ENCODE measurements around the gene ABCC9.

Gene ABCC9

DNA sequence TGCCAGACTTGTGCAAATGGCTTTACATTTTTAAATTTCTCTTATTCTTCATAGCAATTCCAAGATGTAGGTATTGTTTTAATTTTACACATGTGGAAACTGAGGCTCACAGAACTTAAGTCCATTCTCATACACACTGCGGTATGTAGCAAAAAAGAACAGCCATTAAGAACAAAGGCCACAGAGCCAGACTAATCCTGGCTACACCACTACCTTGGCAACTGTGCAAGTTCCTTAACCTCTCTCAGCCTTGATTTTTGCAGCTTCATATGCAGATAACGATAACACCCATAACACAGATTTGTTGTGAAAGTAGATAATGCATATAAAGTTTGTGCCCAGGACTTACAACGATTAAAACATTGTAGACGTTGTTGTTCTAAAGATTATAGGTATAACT, 81.1 kb downstream of the ABCC9 start:
- no peak overlapping the region for H3K27ac ChIP-seq (ENCODE audit: insufficient read depth in 1 of 2, low read depth in 1 of 2, low read length in 2 of 2, poor library complexity in 1 of 2, severe bottlenecking in 2 of 2)
- CTCF ChIA-PET = no interaction called here
- H3K9me3 ChIP-seq (ENCODE audit: control extremely low read depth in 1 of 5, control insufficient read depth in 4 of 5, insufficient read depth in 2 of 5, low read depth in 1 of 5, low read length in 4 of 5) = no peaks in the 10 kb centered on the region
- no peaks in the 10 kb centered on the region for H3K27me3 ChIP-seq (replicated peaks in 2 of 5; ENCODE audit: control insufficient read depth in 4 of 5, insufficient read depth in 5 of 5, low read length in 4 of 5)
- H3K36me3 ChIP-seq (ENCODE audit: control insufficient read depth in 4 of 4, insufficient read depth in 4 of 4, low read length in 3 of 4) = no peaks in the 10 kb centered on the region
- POLR2A ChIA-PET = no interaction called here
- 100% methylated on average over 1 of the region's 4 CpGs for WGBS (ENCODE audit: insufficient coverage)
- H3K4me3 ChIP-seq (ENCODE audit: control insufficient read depth in 1 of 7, extremely low read depth in 1 of 7, insufficient read depth in 4 of 7, low read depth in 2 of 7, low read length in 6 of 7) = no peak overlapping the region
- H3K4me1 ChIP-seq (ENCODE audit: control extremely low read depth in 1 of 4, control insufficient read depth in 4 of 4, insufficient read depth in 4 of 4, low read length in 3 of 4) = no peaks in the 10 kb centered on the region
- no peak for DNase-seq

- CTCF ChIA-PET = no interaction called here
- no peaks in the 10 kb centered on the region for H3K36me3 ChIP-seq (ENCODE audit: control insufficient read depth in 4 of 4, insufficient read depth in 4 of 4, low read length in 3 of 4)
- no peak overlapping the region for H3K4me3 ChIP-seq (ENCODE audit: control insufficient read depth in 1 of 7, extremely low read depth in 1 of 7, insufficient read depth in 4 of 7, low read depth in 2 of 7, low read length in 6 of 7)
- H3K27ac ChIP-seq (ENCODE audit: insufficient read depth in 1 of 2, low read depth in 1 of 2, low read length in 2 of 2, poor library complexity in 1 of 2, severe bottlenecking in 2 of 2) = no peak overlapping the region
- peaks cover 0 to 3% (median 0%) of the 10 kb centered on the region in 5 experiments for H3K27me3 ChIP-seq (replicated peaks in 2 of 5; ENCODE audit: control insufficient read depth in 4 of 5, insufficient read depth in 5 of 5, low read length in 4 of 5)
- DNase-seq = no peak
- 96% methylated on average over 4 of the region's 5 CpGs for WGBS (ENCODE audit: insufficient coverage)
- POLR2A ChIA-PET = no interaction called here
- H3K9me3 ChIP-seq (ENCODE audit: control extremely low read depth in 1 of 5, control insufficient read depth in 4 of 5, insufficient read depth in 2 of 5, low read depth in 1 of 5, low read length in 4 of 5) = no peaks in the 10 kb centered on the region
- H3K4me1 ChIP-seq (ENCODE audit: control extremely low read depth in 1 of 4, control insufficient read depth in 4 of 4, insufficient read depth in 4 of 4, low read length in 3 of 4) = no peaks in the 10 kb centered on the region
Measured at GRCh38 chr12:21852251-21852650, 89.0 kb downstream of the ABCC9 start.

DNA sequence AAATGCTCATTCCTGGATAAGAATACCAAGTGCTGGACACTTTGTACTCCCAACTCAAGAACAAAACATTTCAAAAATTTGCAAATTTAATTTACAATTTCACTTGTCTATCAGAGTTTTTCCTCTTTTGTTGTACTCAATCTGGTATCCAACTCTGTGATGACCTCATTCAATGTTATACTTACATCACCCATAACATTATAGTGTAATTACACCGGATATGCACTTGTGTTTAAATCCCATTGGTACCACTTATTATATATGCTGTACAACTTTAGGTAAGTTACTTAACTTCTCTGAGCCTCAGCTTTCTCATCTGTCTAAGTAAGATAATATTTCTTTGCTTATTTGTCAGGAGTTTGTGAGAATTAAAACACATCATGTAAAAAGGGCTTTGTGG, 90.1 kb downstream of the ABCC9 start:
- WGBS (ENCODE audit: insufficient coverage) = no CpG with 5 or more reads among the region's 1 CpG
- Histone ChIP-seq H3K9me3 (ENCODE audit: control extremely low read depth in 1 of 5, control insufficient read depth in 4 of 5, insufficient read depth in 2 of 5, low read depth in 1 of 5, low read length in 4 of 5) (no peaks in the 10 kb centered on the region), H3K36me3 (ENCODE audit: control insufficient read depth in 4 of 4, insufficient read depth in 4 of 4, low read length in 3 of 4) (no peaks in the 10 kb centered on the region), H3K4me1 (ENCODE audit: control extremely low read depth in 1 of 4, control insufficient read depth in 4 of 4, insufficient read depth in 4 of 4, low read length in 3 of 4) (no peaks in the 10 kb centered on the region), H3K27me3 (replicated peaks in 2 of 5; ENCODE audit: control insufficient read depth in 4 of 5, insufficient read depth in 5 of 5, low read length in 4 of 5) (peaks cover 0 to 3% (median 0%) of the 10 kb centered on the region in 5 experiments), H3K27ac (ENCODE audit: insufficient read depth in 1 of 2, low read depth in 1 of 2, low read length in 2 of 2, poor library complexity in 1 of 2, severe bottlenecking in 2 of 2) (no peak overlapping the region), H3K4me3 (ENCODE audit: control insufficient read depth in 1 of 7, extremely low read depth in 1 of 7, insufficient read depth in 4 of 7, low read depth in 2 of 7, low read length in 6 of 7) (no peak overlapping the region)
- DNase-seq = no peak
- ChIA-PET CTCF (no interaction called here), POLR2A (no interaction called here)

DNA sequence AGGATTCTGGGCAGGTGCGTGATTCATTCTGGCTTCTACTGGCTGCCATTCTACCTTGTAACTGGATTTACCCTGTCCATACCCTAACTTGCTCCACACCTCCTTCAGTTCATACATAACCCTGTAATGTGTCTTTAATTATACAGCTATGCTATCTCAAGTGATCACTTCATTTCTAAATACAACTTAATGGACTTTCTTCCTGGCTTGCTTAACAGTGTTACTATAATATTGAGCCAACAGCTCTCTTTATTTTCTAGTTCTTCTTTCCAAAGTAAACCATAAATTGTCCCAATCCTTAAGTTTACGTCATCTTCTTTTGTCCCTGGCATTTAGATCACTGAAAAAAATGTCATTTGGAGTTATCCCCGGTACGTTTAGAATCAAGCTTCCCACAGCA, 90.8 kb downstream of the ABCC9 start:
- no peaks in the 10 kb centered on the region for H3K4me1 ChIP-seq (ENCODE audit: control extremely low read depth in 1 of 4, control insufficient read depth in 4 of 4, insufficient read depth in 4 of 4, low read length in 3 of 4)
- no peak for DNase-seq

DNA sequence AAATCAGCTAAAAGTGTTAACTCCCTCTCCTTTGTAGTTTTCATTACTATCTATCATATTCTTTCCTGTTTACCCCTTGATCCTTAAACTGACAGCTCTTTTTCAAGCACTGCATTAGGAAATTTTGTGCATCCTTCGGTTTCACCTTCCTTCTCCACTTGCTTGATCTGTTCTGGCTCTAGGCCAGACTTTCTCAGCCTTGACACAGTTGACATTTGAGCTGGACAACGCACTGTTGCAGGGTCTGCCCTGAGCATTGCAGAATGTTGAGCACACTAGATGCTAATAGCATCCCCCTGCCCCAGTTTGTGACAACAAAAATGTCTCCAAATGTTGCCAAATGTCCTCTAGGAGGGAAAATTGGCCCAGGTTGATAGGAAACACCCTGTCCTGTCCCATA, 91.3 kb downstream of the ABCC9 start:
- no peaks in the 10 kb centered on the region for H3K36me3 ChIP-seq (ENCODE audit: control insufficient read depth in 4 of 4, insufficient read depth in 4 of 4, low read length in 3 of 4)
- ChIA-PET CTCF (no interaction called here), POLR2A (no interaction called here)
- DNase-seq = no peak
- H3K4me3 ChIP-seq (ENCODE audit: control insufficient read depth in 1 of 7, extremely low read depth in 1 of 7, insufficient read depth in 4 of 7, low read depth in 2 of 7, low read length in 6 of 7) = no peak overlapping the region
- H3K4me1 ChIP-seq (ENCODE audit: control extremely low read depth in 1 of 4, control insufficient read depth in 4 of 4, insufficient read depth in 4 of 4, low read length in 3 of 4) = no peaks in the 10 kb centered on the region
- 94% methylated on average over 2 of the region's 2 CpGs for WGBS (ENCODE audit: insufficient coverage)
- no peaks in the 10 kb centered on the region for H3K9me3 ChIP-seq (ENCODE audit: control extremely low read depth in 1 of 5, control insufficient read depth in 4 of 5, insufficient read depth in 2 of 5, low read depth in 1 of 5, low read length in 4 of 5)
- peaks cover 0 to 3% (median 0%) of the 10 kb centered on the region in 5 experiments for H3K27me3 ChIP-seq (replicated peaks in 2 of 5; ENCODE audit: control insufficient read depth in 4 of 5, insufficient read depth in 5 of 5, low read length in 4 of 5)
- H3K27ac ChIP-seq (ENCODE audit: insufficient read depth in 1 of 2, low read depth in 1 of 2, low read length in 2 of 2, poor library complexity in 1 of 2, severe bottlenecking in 2 of 2) = no peak overlapping the region

More for the DNA sequence above, 90.8 kb downstream of the ABCC9 start:
- ChIA-PET CTCF (no interaction called here), POLR2A (no interaction called here)
- Histone ChIP-seq H3K27me3 (replicated peaks in 2 of 5; ENCODE audit: control insufficient read depth in 4 of 5, insufficient read depth in 5 of 5, low read length in 4 of 5) (peaks cover 0 to 3% (median 0%) of the 10 kb centered on the region in 5 experiments), H3K36me3 (ENCODE audit: control insufficient read depth in 4 of 4, insufficient read depth in 4 of 4, low read length in 3 of 4) (no peaks in the 10 kb centered on the region), H3K4me3 (ENCODE audit: control insufficient read depth in 1 of 7, extremely low read depth in 1 of 7, insufficient read depth in 4 of 7, low read depth in 2 of 7, low read length in 6 of 7) (no peak overlapping the region), H3K9me3 (ENCODE audit: control extremely low read depth in 1 of 5, control insufficient read depth in 4 of 5, insufficient read depth in 2 of 5, low read depth in 1 of 5, low read length in 4 of 5) (no peaks in the 10 kb centered on the region), H3K27ac (ENCODE audit: insufficient read depth in 1 of 2, low read depth in 1 of 2, low read length in 2 of 2, poor library complexity in 1 of 2, severe bottlenecking in 2 of 2) (no peak overlapping the region)
- WGBS (ENCODE audit: insufficient coverage) = 100% methylated on average over 2 of the region's 4 CpGs

DNA sequence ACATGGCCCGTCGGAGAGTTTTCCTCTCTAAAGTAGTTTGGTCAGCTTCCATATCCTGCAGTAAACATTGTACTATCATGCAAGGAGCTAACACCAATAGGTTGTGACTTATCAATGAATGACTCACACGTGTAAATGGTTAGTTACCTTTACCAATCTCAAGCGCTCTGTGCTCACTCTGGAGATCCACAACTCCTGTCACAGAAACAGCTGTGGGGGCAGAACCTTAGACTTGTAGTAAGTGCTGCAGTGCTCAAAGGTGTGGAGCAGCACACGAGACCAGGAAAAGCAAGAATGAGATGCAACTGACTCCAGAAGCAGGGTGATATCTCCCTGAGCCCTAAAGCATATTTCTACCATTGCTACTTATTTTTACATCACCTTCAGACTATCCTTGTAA, 93.0 kb downstream of the ABCC9 start:
- H3K27ac ChIP-seq (ENCODE audit: insufficient read depth in 1 of 2, low read depth in 1 of 2, low read length in 2 of 2, poor library complexity in 1 of 2, severe bottlenecking in 2 of 2) = no peak overlapping the region
- no peak overlapping the region for H3K4me3 ChIP-seq (ENCODE audit: control insufficient read depth in 1 of 7, extremely low read depth in 1 of 7, insufficient read depth in 4 of 7, low read depth in 2 of 7, low read length in 6 of 7)
- ChIA-PET POLR2A (no interaction called here), CTCF (no interaction called here)
- H3K36me3 ChIP-seq (ENCODE audit: control insufficient read depth in 4 of 4, insufficient read depth in 4 of 4, low read length in 3 of 4) = no peaks in the 10 kb centered on the region
- H3K4me1 ChIP-seq (ENCODE audit: control extremely low read depth in 1 of 4, control insufficient read depth in 4 of 4, insufficient read depth in 4 of 4, low read length in 3 of 4) = no peaks in the 10 kb centered on the region
- WGBS (ENCODE audit: insufficient coverage) = 93% methylated on average over 5 of the region's 5 CpGs
- H3K9me3 ChIP-seq (ENCODE audit: control extremely low read depth in 1 of 5, control insufficient read depth in 4 of 5, insufficient read depth in 2 of 5, low read depth in 1 of 5, low read length in 4 of 5) = no peaks in the 10 kb centered on the region
- H3K27me3 ChIP-seq (replicated peaks in 2 of 5; ENCODE audit: control insufficient read depth in 4 of 5, insufficient read depth in 5 of 5, low read length in 4 of 5) = peaks cover 0 to 3% (median 0%) of the 10 kb centered on the region in 5 experiments
- no peak for DNase-seq

DNA sequence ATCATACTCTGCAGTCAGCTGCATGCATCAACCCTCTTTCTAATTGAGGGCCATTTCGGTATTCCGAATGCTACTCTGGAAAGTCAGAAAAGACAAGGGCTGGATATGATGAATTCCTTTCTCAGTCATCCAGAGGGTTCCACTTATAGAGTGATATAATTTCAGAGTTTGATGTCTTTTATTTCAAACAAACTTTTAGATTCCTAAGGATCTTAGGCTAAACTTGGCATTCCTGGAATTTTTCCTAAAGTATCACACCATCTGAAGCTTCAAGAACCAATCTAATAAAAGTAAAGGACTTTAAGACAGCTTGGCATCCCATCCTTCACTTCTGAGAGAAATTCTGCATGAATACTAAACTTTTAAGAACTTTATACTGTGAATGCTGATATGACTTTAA, 97.4 kb downstream of the ABCC9 start:
- H3K27ac ChIP-seq (ENCODE audit: insufficient read depth in 1 of 2, low read depth in 1 of 2, low read length in 2 of 2, poor library complexity in 1 of 2, severe bottlenecking in 2 of 2) = no peak overlapping the region
- no peaks in the 10 kb centered on the region for H3K9me3 ChIP-seq (ENCODE audit: control extremely low read depth in 1 of 5, control insufficient read depth in 4 of 5, insufficient read depth in 2 of 5, low read depth in 1 of 5, low read length in 4 of 5)
- no peaks in the 10 kb centered on the region for H3K27me3 ChIP-seq (replicated peaks in 2 of 5; ENCODE audit: control insufficient read depth in 4 of 5, insufficient read depth in 5 of 5, low read length in 4 of 5)
- WGBS (ENCODE audit: insufficient coverage) = 100% methylated on average over 2 of the region's 2 CpGs
- H3K4me1 ChIP-seq (ENCODE audit: control extremely low read depth in 1 of 4, control insufficient read depth in 4 of 4, insufficient read depth in 4 of 4, low read length in 3 of 4) = no peaks in the 10 kb centered on the region
- no peak overlapping the region for H3K4me3 ChIP-seq (ENCODE audit: control insufficient read depth in 1 of 7, extremely low read depth in 1 of 7, insufficient read depth in 4 of 7, low read depth in 2 of 7, low read length in 6 of 7)
- no peak for DNase-seq
- ChIA-PET CTCF (no interaction called here), POLR2A (no interaction called here)
- no peaks in the 10 kb centered on the region for H3K36me3 ChIP-seq (ENCODE audit: control insufficient read depth in 4 of 4, insufficient read depth in 4 of 4, low read length in 3 of 4)
